Smooth muscle cell (in vitro differentiated cells): Measurements from ENCODE around the gene OPA1. TPM values are rescaled to one million over a fixed set of nuclear protein-coding genes. Genes with fewer than 3 reads are reported as not detected.

Experiments used
- DNase-seq: peaks from one replicate; lab custom pipeline; 2025; ENCODE audit not compliant: unreplicated experiment; lab: John Stamatoyannopoulos, UW
- H2AFZ ChIP-seq: fragments of 200-600 bp; sonication (generic); 2 replicates; pipeline ENCODE4 v1.6.0; 2016; ENCODE audit warnings: antibody characterized with exemption, low read depth, mild to moderate bottlenecking
- H3F3A ChIP-seq: fragments of 200-600 bp; sonication (generic); 2 replicates; pipeline ENCODE4 v1.6.0; 2017; ENCODE audit warnings: antibody characterized with exemption, low read depth
- H3K27ac ChIP-seq: fragments of 200-600 bp; sonication (generic); 2 replicates; pipeline ENCODE4 v1.5.1; 2016; ENCODE audit warnings: low read depth, mild to moderate bottlenecking
- H3K27me3 ChIP-seq: fragments of 200-600 bp; sonication (generic); 2 replicates; pipeline ENCODE4 v1.6.1; 2016; ENCODE audit warnings: low read depth, mild to moderate bottlenecking
- H3K36me3 ChIP-seq: fragments of 200-600 bp; sonication (generic); 2 replicates; pipeline ENCODE4 v1.5.1; 2016; ENCODE audit warnings: low read depth
- H3K4me1 ChIP-seq: fragments of 200-600 bp; sonication (generic); 2 replicates; pipeline ENCODE4 v1.5.1; 2016; ENCODE audit warnings: low read depth
- H3K4me2 ChIP-seq: fragments of 200-600 bp; sonication (generic); 2 replicates; pipeline ENCODE4 v1.6.0; 2016; ENCODE audit warnings: mild to moderate bottlenecking
- H3K4me3 ChIP-seq: fragments of 200-600 bp; sonication (generic); 2 replicates; pipeline ENCODE4 v1.5.1; 2016; ENCODE audit warnings: mild to moderate bottlenecking
- H3K79me2 ChIP-seq: fragments of 200-600 bp; sonication (generic); 2 replicates; pipeline ENCODE4 v1.6.0; 2016; ENCODE audit warnings: low read depth, mild to moderate bottlenecking
- H3K9ac ChIP-seq: fragments of 200-600 bp; sonication (generic); 2 replicates; pipeline ENCODE4 v1.6.0; 2016; ENCODE audit warnings: low read depth
- H3K9me3 ChIP-seq: fragments of 200-600 bp; sonication (generic); replicated peaks from 2 replicates; pipeline ENCODE4 v1.5.1; 2016; ENCODE audit warnings: low read depth
- H4K20me1 ChIP-seq: fragments of 200-600 bp; sonication (generic); 2 replicates; pipeline ENCODE4 v1.6.0; 2016; ENCODE audit warnings: low read depth
- WGBS: methylation state at CpG from one replicate; pipeline ENCODE4 v1.1.7; 2016; ENCODE audit warnings: low lambda C conversion rate; 5-methylcytosine and 5-hydroxymethylcytosine counted together
- polyA plus RNA-seq: library from polyadenylated mRNA; unstranded; fragments of >200 nt; fragmentation: Nextera tagmentation; extraction: Ambion mirVana; gene quantifications from 2 replicates; pipeline ENCODE4 v1.2.1, GENCODE V29; 2016
- total RNA-seq: library from RNA; depleted of rRNA; stranded (reverse); fragments of >200 nt; gene quantifications from 2 replicates; pipeline ENCODE4 v1.2.3, GENCODE V29; 2014
- TF ChIP-seq, protein P1 (sequence below): fragments of 200-600 bp; sonication (generic); IDR thresholded peaks from 2 replicates; pipeline ENCODE4 v1.5.1; 2017; ENCODE audit warnings: borderline replicate concordance, mild to moderate bottlenecking, antibody characterized with exemption; ENCODE audit not compliant: insufficient read depth, poor library complexity, severe bottlenecking

The OPA1 gene
- total and polyA plus RNA-seq, 2 experiments from 2014 or later = 23.8 to 56.0 TPM

- Histone ChIP-seq H3K9me3 (no peaks in the 10 kb centered on the region), H3K4me3 (no peak overlapping the region), H3K27ac (no peak overlapping the region), H2AFZ (no peak overlapping the region), H3K4me1 (peaks cover 16% of the 10 kb centered on the region), H3K79me2 (no peaks in the 10 kb centered on the region), H3K4me2 (peak overlapping the region; percentile 17), H3K36me3 (no peaks in the 10 kb centered on the region), H3K9ac (no peak overlapping the region), H3K27me3 (no peaks in the 10 kb centered on the region), H3F3A (no peaks in the 10 kb centered on the region), H4K20me1 (no peaks in the 10 kb centered on the region)
- DNase-seq = no peak
- 71% methylated on average over 3 of the region's 3 CpGs for WGBS
- TF ChIP-seq, protein P1, sequence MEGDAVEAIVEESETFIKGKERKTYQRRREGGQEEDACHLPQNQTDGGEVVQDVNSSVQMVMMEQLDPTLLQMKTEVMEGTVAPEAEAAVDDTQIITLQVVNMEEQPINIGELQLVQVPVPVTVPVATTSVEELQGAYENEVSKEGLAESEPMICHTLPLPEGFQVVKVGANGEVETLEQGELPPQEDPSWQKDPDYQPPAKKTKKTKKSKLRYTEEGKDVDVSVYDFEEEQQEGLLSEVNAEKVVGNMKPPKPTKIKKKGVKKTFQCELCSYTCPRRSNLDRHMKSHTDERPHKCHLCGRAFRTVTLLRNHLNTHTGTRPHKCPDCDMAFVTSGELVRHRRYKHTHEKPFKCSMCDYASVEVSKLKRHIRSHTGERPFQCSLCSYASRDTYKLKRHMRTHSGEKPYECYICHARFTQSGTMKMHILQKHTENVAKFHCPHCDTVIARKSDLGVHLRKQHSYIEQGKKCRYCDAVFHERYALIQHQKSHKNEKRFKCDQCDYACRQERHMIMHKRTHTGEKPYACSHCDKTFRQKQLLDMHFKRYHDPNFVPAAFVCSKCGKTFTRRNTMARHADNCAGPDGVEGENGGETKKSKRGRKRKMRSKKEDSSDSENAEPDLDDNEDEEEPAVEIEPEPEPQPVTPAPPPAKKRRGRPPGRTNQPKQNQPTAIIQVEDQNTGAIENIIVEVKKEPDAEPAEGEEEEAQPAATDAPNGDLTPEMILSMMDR = no peak
Measured at GRCh38 chr3:193702967-193703366, 110.0 kb downstream of the OPA1 start.

DNA sequence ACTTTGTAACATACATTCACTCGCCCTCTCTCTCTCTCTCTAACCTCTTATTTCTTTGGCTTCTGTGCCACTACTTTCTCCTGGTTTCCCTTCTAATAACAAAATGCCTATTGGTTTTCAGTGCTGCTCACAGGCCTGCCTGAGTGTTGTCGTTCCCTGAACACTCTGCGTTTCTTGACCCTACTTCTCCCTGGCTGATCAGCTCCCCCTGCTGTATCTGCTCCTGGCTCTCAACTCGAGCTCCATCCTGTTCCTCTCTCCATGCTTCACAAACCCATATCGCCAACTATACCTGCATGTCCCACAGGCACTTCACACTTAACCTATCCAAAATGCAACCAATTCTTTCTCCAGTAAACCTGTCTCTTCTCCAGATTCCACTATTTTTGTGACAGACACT, 111.4 kb downstream of the OPA1 start:
- Histone ChIP-seq H3K36me3 (no peaks in the 10 kb centered on the region), H3K27ac (no peak overlapping the region), H3K79me2 (no peaks in the 10 kb centered on the region), H3K4me2 (no peak overlapping the region), H4K20me1 (no peaks in the 10 kb centered on the region), H2AFZ (no peak overlapping the region), H3K4me1 (peaks cover 16% of the 10 kb centered on the region), H3K4me3 (no peak overlapping the region), H3K9ac (no peak overlapping the region), H3K9me3 (no peaks in the 10 kb centered on the region), H3F3A (no peaks in the 10 kb centered on the region), H3K27me3 (no peaks in the 10 kb centered on the region)
- no peak for DNase-seq
- 60% methylated on average over 5 of the region's 5 CpGs for WGBS
- TF ChIP-seq, protein P1 = no peak

GRCh38 chr3:193708270-193708669, 115.3 kb downstream of the OPA1 start:
- H3K36me3 ChIP-seq = no peaks in the 10 kb centered on the region
- TF ChIP-seq, protein P1 = no peak
- no peaks in the 10 kb centered on the region for H3K9me3 ChIP-seq
- H4K20me1 ChIP-seq = no peaks in the 10 kb centered on the region
- no peaks in the 10 kb centered on the region for H3K27me3 ChIP-seq
- no peak for DNase-seq
- WGBS = 83% methylated on average over 3 of the region's 3 CpGs
- no peak overlapping the region for H3K27ac ChIP-seq
- H3K4me2 ChIP-seq = no peak overlapping the region
- no peak overlapping the region for H3K4me3 ChIP-seq
- H3K9ac ChIP-seq = no peak overlapping the region
- no peaks in the 10 kb centered on the region for H3F3A ChIP-seq
- H2AFZ ChIP-seq = no peak overlapping the region
- no peaks in the 10 kb centered on the region for H3K79me2 ChIP-seq
- H3K4me1 ChIP-seq = peaks cover 15% of the 10 kb centered on the region
